Stimulated activated naive CD8-positive, alpha-beta T cell treated with anti-CD3 and anti-CD28 coated beads, Interleukin-15, Interleukin-2, amounts not matched to agents 100 ng/mL and 50 ng/mL, for 24 hours (primary cell): Measurements from ENCODE around the gene ITPR2.

Experiments
- H3K27ac Mint-ChIP-seq: one replicate; pipeline ENCODE4 v1.8.0; 2021; ENCODE audit warnings: mild to moderate bottlenecking, mixed read lengths
- H3K27me3 Mint-ChIP-seq: one replicate; pipeline ENCODE4 v1.8.0; 2021; ENCODE audit warnings: mixed read lengths
- H3K36me3 Mint-ChIP-seq: one replicate; pipeline ENCODE4 v1.8.0; 2021; ENCODE audit warnings: low read depth, mixed read lengths
- H3K4me1 Mint-ChIP-seq: one replicate; pipeline ENCODE4 v1.8.0; 2021; ENCODE audit warnings: low read depth, mixed read lengths
- H3K4me3 Mint-ChIP-seq: one replicate; pipeline ENCODE4 v1.8.0; 2021; ENCODE audit warnings: mild to moderate bottlenecking, mixed read lengths
- H3K9me3 Mint-ChIP-seq: one replicate; pipeline ENCODE4 v1.8.0; 2021; ENCODE audit warnings: mixed read lengths

Gene ITPR2

DNA sequence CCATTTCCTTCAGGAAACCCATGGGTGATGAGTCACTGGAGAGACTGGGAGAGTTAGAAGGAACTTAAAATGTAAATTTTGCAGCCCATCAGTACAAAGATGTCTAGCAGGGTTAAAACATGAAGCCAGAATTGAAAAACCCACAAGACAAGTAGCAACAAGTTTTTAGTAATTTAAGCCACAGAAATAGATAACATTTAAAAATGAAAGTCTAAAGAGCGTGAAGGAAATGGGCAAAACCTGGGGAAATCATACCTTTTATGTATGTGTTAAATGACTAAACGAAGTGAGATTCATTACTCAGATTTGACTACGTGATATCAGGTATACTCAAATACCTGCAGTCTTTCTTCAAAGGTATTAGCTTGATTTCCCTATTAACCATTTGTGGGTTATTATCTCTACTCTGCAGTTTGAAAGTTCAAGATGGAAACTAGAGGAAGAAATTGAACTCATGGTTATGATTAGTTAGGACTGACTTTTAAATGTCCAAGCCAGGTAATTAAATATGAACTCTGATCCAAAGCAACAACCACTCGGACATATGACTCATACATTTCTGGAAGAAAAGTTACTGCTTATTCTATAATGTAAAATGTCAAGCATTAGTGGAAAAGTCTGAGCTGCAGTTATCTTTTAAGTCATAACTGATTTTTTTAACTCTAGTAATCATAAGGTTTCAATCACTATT is 84.1 kb downstream of the ITPR2 start:
- peak overlapping the region; percentile 50 for H3K4me3 Mint-ChIP-seq
- peaks cover 27% of the 10 kb centered on the region for H3K36me3 Mint-ChIP-seq
- H3K27me3 Mint-ChIP-seq: no peaks in the 10 kb centered on the region
- H3K27ac Mint-ChIP-seq: peak overlapping the region; percentile 95
- H3K4me1 Mint-ChIP-seq: peaks cover 89% of the 10 kb centered on the region
- peaks cover 6% of the 10 kb centered on the region for H3K9me3 Mint-ChIP-seq

DNA sequence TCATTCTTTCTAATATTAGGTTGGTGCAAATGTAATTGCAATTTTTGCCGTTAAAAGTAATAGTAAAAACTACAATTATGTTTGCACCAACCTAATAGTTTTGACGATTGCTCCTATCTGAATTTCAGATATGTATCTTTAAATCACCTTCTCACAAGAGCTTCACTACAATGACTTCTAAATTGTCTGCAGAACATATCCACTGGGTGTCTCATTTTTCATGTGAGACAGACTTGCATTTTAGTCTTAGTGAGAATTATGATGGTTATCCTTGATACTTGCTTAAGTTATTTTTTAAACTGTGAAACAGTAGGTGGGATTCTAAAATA is 84.6 kb downstream of the ITPR2 start:
- Mint-ChIP-seq H3K4me3 (peak overlapping the region; percentile 50), H3K9me3 (peaks cover 1% of the 10 kb centered on the region), H3K27ac (peak overlapping the region; percentile 95), H3K4me1 (peaks cover 87% of the 10 kb centered on the region), H3K27me3 (no peaks in the 10 kb centered on the region), H3K36me3 (peaks cover 24% of the 10 kb centered on the region)

DNA sequence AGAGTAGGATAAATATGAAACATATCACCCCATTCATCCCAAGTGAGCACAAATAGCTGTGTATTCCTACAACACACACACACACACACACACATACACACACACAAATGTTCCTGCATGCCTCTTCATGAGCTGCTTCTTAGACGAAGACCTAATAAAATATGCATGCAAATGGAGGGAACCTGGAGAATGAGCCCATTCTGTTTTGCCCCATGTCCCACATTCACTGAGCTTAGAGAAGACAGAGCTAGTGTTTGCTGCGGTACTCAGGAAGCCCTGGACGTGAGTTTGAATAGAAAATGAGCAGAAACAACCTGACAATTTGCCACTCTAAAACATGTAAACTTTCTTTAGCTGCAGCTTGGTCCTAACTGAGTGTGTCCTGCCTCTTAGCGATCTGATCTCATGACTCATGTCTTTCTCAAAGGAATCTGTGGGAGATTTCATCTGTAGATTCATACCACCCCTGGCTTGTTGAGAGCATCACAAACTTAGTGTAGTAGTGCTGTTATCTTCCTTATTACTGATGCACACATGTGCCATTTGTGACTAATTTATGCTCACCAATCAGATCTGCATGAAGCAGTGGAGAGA is 86.8 kb downstream of the ITPR2 start:
- peak overlapping the region; percentile 81 for H3K27ac Mint-ChIP-seq
- H3K4me1 Mint-ChIP-seq: peaks cover 83% of the 10 kb centered on the region
- H3K9me3 Mint-ChIP-seq: no peaks in the 10 kb centered on the region
- peaks cover 33% of the 10 kb centered on the region for H3K36me3 Mint-ChIP-seq
- H3K27me3 Mint-ChIP-seq: no peaks in the 10 kb centered on the region
- peak overlapping the region; percentile 38 for H3K4me3 Mint-ChIP-seq

DNA sequence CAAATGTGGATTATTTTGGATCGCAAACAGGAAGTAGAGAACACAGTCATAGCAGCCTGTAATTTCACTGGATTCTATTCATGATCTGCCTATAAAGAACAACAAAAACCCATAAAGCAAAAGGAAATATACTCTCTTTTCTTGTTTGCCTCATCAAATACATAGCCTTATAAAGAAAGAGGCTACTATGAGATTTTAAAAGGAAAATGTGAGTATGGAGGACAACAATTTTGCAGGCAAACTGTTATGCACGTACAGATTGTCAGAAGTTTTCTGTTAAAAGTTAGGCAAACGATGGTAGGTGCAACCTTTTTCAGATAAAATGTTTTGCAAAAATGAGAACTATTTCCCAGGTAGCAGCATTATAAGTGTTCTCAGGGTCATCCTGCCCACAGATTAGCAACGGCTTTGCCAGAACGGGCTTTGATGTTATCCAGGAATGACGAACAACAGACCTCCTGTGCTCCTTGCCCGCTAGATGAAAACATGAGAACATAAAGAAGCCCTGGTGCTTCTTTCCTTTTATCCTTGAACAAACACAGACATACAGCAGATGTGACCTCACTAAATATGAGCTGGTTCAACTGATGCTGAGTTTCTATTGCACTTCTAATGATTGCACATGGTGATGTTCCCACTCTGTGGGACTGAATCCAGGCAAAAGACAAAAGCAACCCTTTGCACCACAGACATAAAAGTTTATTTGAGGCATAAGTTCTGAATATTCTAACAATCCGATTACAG is 88.1 kb downstream of the ITPR2 start:
- Mint-ChIP-seq H3K9me3 (peaks cover 6% of the 10 kb centered on the region), H3K4me1 (peaks cover 69% of the 10 kb centered on the region), H3K4me3 (no peak overlapping the region), H3K27ac (no peak overlapping the region), H3K27me3 (no peaks in the 10 kb centered on the region), H3K36me3 (peaks cover 36% of the 10 kb centered on the region)

DNA sequence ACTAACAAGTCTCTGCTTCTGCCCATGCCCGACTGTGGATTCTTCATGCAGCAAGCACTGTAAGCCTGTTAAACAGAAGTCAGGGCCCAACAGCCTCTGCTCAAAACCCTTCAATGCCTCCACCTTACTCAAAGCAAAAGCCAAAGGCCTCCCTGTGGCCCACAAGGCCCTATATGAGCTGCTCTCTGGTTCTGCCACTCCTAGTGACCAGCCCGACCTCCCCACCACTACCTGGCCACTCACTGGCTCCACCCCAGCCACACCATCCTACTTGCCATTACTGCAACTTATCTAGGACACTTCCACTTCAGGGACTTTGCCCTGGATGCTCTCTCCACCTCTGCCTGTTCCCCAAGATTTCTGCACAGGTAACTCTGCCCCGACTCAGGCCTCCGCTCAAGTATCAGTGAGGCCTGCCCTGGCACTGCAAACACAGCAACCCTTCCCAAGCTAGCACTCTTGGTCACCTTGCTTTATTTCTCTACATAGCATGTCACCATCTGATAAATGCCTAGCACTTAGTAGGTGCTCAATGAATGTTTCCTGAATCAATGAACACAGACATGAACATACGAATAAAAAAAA is 88.9 kb downstream of the ITPR2 start:
- Mint-ChIP-seq H3K36me3 (peaks cover 40% of the 10 kb centered on the region), H3K4me3 (no peak overlapping the region), H3K27ac (no peak overlapping the region), H3K9me3 (peaks cover 10% of the 10 kb centered on the region), H3K27me3 (no peaks in the 10 kb centered on the region), H3K4me1 (peaks cover 62% of the 10 kb centered on the region)

DNA sequence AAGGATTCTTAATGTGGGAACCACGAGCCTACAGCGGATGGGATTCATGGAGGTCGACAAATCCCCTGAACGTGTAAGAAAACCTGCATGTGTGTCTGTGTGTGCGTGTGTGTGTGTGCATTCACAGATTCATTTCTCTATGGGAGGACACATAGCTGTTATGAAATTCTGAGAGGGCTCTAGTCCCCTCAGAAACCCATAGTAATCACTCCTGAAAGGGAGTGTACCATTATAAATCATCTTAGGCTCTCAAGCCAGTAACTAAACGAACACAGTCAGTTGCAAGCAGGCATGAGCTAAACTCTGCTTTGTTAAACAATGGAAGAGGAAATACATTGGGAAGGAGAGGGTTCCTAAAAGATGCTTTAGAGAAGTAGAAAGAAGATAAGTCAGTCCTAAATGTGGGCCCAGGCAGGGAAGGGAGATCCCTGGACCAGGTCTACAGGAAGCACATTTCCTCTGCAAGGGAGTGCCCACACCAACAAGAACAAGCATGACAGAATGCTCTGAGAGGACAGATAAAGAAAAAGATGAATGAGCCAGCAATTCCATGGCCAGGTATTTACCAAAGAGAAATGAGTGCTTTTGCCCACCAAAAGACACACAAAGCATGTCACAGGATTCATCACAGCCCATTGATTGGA is 91.3 kb downstream of the ITPR2 start:
- no peak overlapping the region for H3K27ac Mint-ChIP-seq
- H3K4me3 Mint-ChIP-seq: no peak overlapping the region
- no peaks in the 10 kb centered on the region for H3K27me3 Mint-ChIP-seq
- peaks cover 52% of the 10 kb centered on the region for H3K4me1 Mint-ChIP-seq
- peaks cover 14% of the 10 kb centered on the region for H3K9me3 Mint-ChIP-seq
- H3K36me3 Mint-ChIP-seq: peaks cover 52% of the 10 kb centered on the region

DNA sequence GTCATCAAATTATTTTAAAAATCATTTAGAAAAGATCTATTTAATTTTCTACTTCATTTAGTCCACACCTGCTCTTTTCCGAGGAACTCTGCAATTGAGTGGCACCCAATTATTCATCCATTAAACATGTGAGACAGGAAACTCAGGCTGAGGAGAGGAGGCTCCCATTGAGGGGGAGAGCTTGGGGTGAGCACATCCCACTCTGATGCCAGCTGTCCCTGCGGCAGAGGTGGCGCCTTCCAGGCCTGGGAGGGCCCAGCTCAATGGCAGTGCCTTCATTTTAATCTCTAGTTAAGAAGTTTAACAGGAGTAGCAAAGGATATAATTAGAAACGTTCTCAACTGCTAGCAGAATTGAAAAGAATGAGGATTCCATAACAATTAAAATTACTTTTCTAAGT is 92.0 kb downstream of the ITPR2 start:
- Mint-ChIP-seq H3K9me3 (peaks cover 14% of the 10 kb centered on the region), H3K27me3 (no peaks in the 10 kb centered on the region), H3K36me3 (peaks cover 54% of the 10 kb centered on the region), H3K27ac (no peak overlapping the region), H3K4me1 (peaks cover 51% of the 10 kb centered on the region), H3K4me3 (no peak overlapping the region)

DNA sequence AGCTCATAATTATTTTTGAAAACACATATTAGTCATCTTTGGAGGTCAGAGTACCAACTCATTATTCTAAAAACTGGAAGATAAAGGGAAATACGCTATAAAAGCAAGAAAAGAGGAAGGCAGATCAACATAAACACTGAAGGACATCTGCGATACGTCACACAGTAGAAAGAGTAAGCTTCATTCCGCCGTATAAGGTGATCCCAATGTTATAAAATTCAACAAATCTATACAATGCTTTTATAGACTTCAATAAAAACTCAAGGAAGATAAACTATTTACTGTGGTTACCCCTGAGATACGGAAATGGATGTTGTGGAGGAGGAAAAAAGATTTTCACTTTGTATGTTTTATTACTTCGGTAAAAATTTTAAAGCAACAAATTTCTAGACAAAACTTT is 92.6 kb downstream of the ITPR2 start:
- Mint-ChIP-seq H3K9me3 (peaks cover 14% of the 10 kb centered on the region), H3K4me3 (no peak overlapping the region), H3K4me1 (peaks cover 49% of the 10 kb centered on the region), H3K27ac (no peak overlapping the region), H3K36me3 (peaks cover 54% of the 10 kb centered on the region), H3K27me3 (no peaks in the 10 kb centered on the region)

DNA sequence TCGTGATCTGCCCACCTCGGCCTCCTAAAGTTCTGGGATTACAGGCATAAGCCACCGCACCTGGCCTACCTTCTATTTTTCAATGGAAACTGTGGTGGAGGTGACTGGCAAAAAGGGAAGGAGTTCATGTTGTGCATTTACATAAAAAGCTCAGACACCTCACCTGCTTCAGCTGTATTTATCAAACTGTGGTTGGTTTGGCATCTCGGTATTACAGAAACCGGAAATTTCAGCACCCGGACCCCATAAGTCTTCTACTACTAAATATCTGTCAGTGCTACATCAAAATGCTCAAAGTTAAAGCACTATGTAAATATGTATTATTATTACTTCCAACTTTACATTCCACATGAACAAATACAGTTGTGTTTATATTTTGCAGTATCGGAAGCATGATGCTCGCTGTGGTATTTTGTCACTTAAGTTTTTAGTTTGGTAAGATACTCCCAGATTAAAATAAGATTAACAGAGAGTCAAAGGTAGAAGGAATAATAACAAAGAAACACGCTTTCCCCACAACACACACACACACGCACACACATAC is 95.4 kb downstream of the ITPR2 start:
- Mint-ChIP-seq H3K36me3 (peaks cover 46% of the 10 kb centered on the region), H3K27me3 (no peaks in the 10 kb centered on the region), H3K4me3 (no peak overlapping the region), H3K27ac (no peak overlapping the region), H3K9me3 (peaks cover 16% of the 10 kb centered on the region), H3K4me1 (peaks cover 53% of the 10 kb centered on the region)

DNA sequence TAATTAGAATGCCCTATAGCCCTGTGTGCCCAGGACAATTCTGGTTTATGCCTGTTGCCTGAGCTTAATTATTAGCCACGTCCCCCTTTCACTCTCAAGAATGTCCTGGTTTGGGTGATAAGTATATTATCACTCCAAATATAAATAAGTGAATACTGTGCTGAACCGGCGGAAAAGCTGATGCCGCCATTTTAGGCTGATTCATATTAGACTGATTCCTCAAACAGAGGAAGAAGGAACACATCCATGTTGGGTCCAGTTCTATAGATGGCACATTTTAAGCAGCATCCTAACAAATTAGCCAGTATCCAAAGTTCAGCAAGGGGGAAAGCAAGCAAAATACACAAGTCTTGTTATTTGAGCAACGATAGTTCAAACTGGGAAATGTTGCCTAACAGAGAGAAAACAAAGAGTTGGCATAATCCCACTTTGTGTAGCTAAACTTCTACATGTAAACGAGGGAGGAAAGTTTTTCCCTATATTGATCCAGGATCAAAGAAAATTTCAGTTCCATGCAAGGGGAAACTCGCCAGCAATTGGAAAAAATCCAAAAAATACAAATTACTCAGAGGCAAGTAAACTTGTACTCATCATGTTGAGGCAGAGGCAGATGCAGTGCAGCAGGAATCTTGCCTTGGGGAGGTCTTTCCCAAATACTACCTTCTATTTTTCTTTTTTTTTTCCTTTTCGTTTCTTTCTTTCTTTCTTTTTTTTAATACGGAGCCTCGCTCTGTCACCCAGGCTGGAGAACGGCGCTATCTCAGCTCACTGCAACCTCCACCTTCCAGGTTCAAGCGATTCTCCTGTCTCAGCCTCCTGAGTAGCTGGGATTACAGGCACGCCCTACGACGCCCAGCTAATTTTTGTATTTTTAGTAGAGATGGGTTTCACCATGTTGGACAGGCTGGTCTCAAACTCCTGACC is 96.2 kb downstream of the ITPR2 start:
- H3K9me3 Mint-ChIP-seq: peaks cover 17% of the 10 kb centered on the region
- H3K27ac Mint-ChIP-seq: no peak overlapping the region
- H3K36me3 Mint-ChIP-seq: peaks cover 41% of the 10 kb centered on the region
- no peaks in the 10 kb centered on the region for H3K27me3 Mint-ChIP-seq
- peaks cover 56% of the 10 kb centered on the region for H3K4me1 Mint-ChIP-seq
- H3K4me3 Mint-ChIP-seq: no peak overlapping the region

DNA sequence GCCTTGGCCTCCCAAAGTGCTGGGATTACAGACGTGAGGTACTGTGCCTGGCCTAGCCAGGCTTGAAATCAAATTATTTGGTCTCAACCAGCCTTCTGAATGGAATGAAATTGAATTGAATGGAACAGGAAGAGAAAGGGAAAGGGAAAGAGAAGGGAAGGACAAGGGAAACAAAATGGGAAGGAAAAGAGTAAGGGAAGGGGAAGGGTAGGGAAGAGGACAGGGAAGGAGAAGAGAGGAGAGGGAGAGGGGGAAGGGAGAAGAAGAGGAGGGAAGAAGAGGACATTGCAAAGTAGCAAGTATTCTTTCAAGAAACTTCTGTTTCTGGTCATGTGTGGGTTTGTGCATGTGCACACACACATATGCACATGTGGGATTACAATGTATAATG is 97.8 kb downstream of the ITPR2 start:
- Mint-ChIP-seq H3K4me1 (peaks cover 67% of the 10 kb centered on the region), H3K27ac (no peak overlapping the region), H3K4me3 (no peak overlapping the region), H3K36me3 (peaks cover 30% of the 10 kb centered on the region), H3K27me3 (no peaks in the 10 kb centered on the region), H3K9me3 (peaks cover 15% of the 10 kb centered on the region)

DNA sequence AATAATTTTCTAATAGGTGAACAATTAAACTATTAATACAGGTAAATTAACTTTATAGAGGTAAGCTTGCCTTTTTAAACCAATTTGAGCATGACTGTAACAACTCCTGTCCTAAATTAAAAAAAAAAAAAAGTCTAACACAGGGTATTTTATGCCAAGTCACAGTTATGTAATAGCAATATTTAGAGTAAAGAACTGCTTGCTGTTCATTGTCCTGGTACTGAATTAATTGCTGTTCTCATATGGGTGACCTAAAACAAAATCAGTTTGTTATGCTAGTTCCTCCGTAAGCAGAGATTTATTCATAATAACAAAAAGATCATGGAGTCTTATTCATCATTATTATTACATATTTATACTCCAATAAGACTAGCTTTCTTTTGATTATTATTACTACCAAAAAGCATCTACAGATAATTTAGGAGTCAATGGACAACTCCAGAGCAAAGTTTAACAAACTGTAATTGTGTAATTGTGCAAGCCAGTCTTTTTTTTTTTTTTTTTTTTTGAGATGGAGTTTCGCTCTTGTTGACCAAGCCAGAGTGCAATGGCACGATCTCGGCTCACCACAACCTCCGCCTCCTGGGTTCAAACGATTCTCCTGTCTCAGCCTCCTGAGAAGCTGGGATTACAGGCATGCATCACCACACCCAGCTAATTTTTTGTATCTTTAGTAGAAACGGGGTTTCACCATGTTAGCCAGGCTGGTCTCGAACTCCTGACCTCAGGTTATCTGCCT is 98.3 kb downstream of the ITPR2 start:
- H3K27ac Mint-ChIP-seq: no peak overlapping the region
- H3K36me3 Mint-ChIP-seq: peaks cover 26% of the 10 kb centered on the region
- H3K4me3 Mint-ChIP-seq: no peak overlapping the region
- peaks cover 11% of the 10 kb centered on the region for H3K9me3 Mint-ChIP-seq
- H3K27me3 Mint-ChIP-seq: no peaks in the 10 kb centered on the region
- peaks cover 72% of the 10 kb centered on the region for H3K4me1 Mint-ChIP-seq
